Activated naive CD4-positive, alpha-beta T cell treated with anti-CD3 and anti-CD28 coated beads for 36 hours (primary cell): Measurements from ENCODE around the gene AEBP1. TPM values are rescaled to one million over a fixed set of nuclear protein-coding genes. Genes with fewer than 3 reads are reported as not detected.
A peak's percentile ranks its signal among the peaks of the same experiment; 100 is the strongest.

Experiments used
- CTCF ChIA-PET: fragments of 350-600 bp; sonication (Branson Sonifier 250); formaldehyde crosslinking; loops from one replicate; lab custom pipeline; 2021; ENCODE audit warnings: antibody characterized with exemption; lab: Charles Lee
- DNase-seq: peaks from one replicate; pipeline ENCODE4 v3.0.0-alpha.2; 2020
- H3K27ac Mint-ChIP-seq: one replicate; pipeline ENCODE4 v1.8.0; 2021; ENCODE audit warnings: mild to moderate bottlenecking, mixed read lengths
- H3K27me3 Mint-ChIP-seq: one replicate; pipeline ENCODE4 v1.8.0; 2021; ENCODE audit warnings: low read depth, mixed read lengths
- H3K36me3 Mint-ChIP-seq: one replicate; pipeline ENCODE4 v1.8.0; 2021; ENCODE audit warnings: low read depth, mixed read lengths
- H3K4me1 Mint-ChIP-seq: one replicate; pipeline ENCODE4 v1.8.0; 2021; ENCODE audit warnings: low read depth, mixed read lengths
- H3K4me3 Mint-ChIP-seq: one replicate; pipeline ENCODE4 v1.8.0; 2021; ENCODE audit warnings: mild to moderate bottlenecking, moderate library complexity, mixed read lengths
- H3K9me3 Mint-ChIP-seq: one replicate; pipeline ENCODE4 v1.8.0; 2021; ENCODE audit warnings: mixed read lengths
- intact Hi-C: fragments of 100-400 bp; cut with micrococcal nuclease; formaldehyde crosslinking; loops from one replicate; pipeline ENCODE4 v1.15.1; 2023
- total RNA-seq, 2 experiments: library from RNA; stranded (reverse); gene quantifications; one replicate each; pipeline ENCODE4 v1.2.3, GENCODE V29; 2021

AEBP1 gene
- total RNA-seq, 2 experiments from 2014 or later = 10.1 to 10.8 TPM

DNA sequence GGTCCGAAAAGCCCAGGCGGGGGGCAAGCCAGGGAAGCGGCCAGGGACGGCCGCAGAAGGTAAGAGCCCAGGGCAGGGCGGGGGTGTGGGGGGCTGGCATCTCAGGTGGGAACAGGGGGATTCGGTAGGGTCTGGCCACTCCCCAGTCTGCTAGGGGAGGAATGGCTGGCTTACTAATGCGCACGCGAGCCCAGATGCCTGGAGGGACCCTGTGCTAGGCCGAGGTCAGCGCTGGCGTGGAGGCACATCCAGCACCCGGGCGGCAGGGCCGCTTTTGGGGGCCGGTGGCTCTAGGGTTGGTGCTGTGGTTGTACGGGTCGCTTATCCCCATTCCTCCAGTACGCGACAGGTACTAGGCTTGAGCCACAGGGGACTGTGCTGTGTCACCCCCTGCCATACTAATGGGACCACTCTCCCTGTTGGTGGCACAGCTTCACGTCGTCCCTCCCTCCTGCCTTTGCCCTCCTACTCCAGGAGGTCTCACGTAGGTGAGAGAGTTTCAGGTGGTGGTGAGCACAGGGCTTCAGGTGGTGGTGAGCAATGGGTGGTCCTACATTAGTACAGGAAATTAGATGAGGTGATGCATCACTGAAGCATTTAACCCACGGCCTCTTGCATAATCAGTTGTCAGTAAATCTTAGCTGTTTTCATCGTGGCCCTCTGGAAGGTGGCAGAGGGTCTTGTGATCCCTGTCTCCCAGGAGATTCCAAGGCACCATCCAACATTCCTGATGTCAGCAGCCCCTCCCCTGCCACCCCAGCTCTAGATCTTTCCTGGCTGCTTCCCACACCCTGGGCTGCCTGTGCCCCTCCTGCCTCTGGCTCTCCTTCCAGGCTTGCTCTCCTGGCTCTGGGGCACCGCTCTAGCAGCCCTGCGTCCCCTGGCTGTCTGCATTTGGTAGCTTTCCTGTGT lies 971 bp downstream of the AEBP1 start:
- CTCF ChIA-PET = interaction anchor here (0.6 to 1.0 kb wide), 3 partner anchors 7 to 131 kb away, joined by 3 to 5 read pairs (median 3); no protein-coding TSS in a partner anchor
- intact Hi-C loops = no loop called here
- Mint-ChIP-seq H3K27ac (no peak overlapping the region), H3K27me3 (no peaks in the 10 kb centered on the region), H3K36me3 (no peaks in the 10 kb centered on the region), H3K4me3 (peak overlapping the region; percentile 68), H3K9me3 (no peaks in the 10 kb centered on the region), H3K4me1 (peaks cover 14% of the 10 kb centered on the region)
- DNase-seq = no peak

DNA sequence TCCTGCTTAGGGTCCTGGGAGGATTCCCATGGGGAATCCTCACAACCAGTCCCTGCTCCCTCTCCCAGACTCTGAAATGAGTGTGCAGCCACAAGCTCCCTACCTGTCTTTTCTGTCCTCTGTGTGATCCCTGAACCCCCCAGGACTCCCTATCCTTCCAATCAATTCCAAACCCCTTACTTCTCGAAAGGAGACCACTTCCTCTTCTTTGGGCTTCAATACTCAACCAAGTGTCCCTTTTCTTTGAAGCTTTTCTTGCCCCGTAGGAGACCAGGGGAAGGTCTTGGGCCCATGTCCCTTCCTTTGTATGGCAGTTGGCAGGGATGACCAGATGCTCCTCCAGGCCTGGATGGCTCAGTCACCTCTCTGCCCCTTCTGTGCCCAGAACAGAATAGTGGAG lies 1.7 kb downstream of the AEBP1 start:
- CTCF ChIA-PET = interaction anchor here (1.0 kb wide), 1 partner anchor 8 kb away, joined by 5 read pairs; no protein-coding TSS in a partner anchor

GRCh38 chr7:44106311-44107065 lies 2.3 kb downstream of the AEBP1 start:
- intact Hi-C loops = no loop called here
- no peaks in the 10 kb centered on the region for H3K36me3 Mint-ChIP-seq
- no peak for DNase-seq
- CTCF ChIA-PET = interaction anchor here (0.8 to 1.1 kb wide), 3 partner anchors 9 to 95 kb away, joined by 3 to 5 read pairs (median 3); no protein-coding TSS in a partner anchor
- peaks cover 14% of the 10 kb centered on the region for H3K4me1 Mint-ChIP-seq
- H3K27ac Mint-ChIP-seq = no peak overlapping the region
- no peaks in the 10 kb centered on the region for H3K9me3 Mint-ChIP-seq
- H3K4me3 Mint-ChIP-seq = no peak overlapping the region
- no peaks in the 10 kb centered on the region for H3K27me3 Mint-ChIP-seq

More for the DNA sequence above, 1.7 kb downstream of the AEBP1 start:
- Mint-ChIP-seq H3K9me3 (no peaks in the 10 kb centered on the region), H3K27me3 (no peaks in the 10 kb centered on the region), H3K4me3 (peak overlapping the region; percentile 68), H3K4me1 (peaks cover 14% of the 10 kb centered on the region), H3K27ac (peak overlapping the region; percentile 2), H3K36me3 (no peaks in the 10 kb centered on the region)
- DNase-seq = no peak
- intact Hi-C loops = no loop called here

DNA sequence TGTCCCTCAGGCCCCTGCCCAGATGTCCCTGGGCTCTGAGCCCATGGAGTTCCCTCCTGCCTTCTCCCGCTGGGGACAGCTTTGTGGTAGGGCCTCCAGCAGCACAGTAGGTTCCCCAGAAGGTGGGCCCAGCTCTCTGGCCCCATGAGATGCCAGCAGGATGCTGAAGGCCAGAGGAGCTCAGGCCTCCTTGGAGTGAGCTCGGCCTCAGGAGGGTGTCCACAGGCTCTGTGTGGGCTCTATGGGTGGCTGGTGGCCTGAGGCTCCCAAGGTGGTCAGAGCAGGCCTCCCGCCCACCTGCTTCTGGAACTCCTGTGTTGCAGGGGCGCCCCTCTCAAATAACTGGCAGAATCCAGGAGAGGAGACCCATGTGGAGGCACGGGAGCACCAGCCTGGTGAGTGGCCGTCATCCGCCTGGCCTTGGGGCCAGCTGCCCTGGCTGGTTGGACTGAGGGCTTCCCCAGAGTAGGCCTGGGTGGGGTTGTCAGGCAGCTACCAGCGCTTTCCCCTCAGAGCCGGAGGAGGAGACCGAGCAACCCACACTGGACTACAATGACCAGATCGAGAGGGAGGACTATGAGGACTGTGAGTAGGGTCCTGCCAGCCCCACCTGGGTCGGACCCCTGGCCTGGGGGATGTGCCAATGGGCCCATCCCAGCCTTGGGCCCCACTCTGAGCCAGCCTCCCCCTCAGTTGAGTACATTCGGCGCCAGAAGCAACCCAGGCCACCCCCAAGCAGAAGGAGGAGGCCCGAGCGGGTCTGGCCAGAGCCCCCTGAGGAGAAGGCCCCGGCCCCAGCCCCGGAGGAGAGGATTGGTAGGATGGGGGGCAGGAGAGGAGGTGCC lies 3.2 kb downstream of the AEBP1 start:
- H3K9me3 Mint-ChIP-seq = no peaks in the 10 kb centered on the region
- peaks cover 14% of the 10 kb centered on the region for H3K4me1 Mint-ChIP-seq
- CTCF ChIA-PET = interaction anchor here (0.8 to 1.1 kb wide), 2 partner anchors 13 to 94 kb away, joined by 3 read pairs; no protein-coding TSS in a partner anchor
- peaks cover 2% of the 10 kb centered on the region for H3K36me3 Mint-ChIP-seq
- H3K4me3 Mint-ChIP-seq = no peak overlapping the region
- H3K27ac Mint-ChIP-seq = no peak overlapping the region
- intact Hi-C loops = no loop called here
- DNase-seq = no peak
- no peaks in the 10 kb centered on the region for H3K27me3 Mint-ChIP-seq

- no peaks in the 10 kb centered on the region for H3K27me3 Mint-ChIP-seq
- intact Hi-C loops = no loop called here
- H3K4me3 Mint-ChIP-seq = no peak overlapping the region
- CTCF ChIA-PET = no interaction called here
- H3K4me1 Mint-ChIP-seq = peaks cover 14% of the 10 kb centered on the region
- H3K9me3 Mint-ChIP-seq = no peaks in the 10 kb centered on the region
- peaks cover 7% of the 10 kb centered on the region for H3K36me3 Mint-ChIP-seq
- DNase-seq = no peak
- no peak overlapping the region for H3K27ac Mint-ChIP-seq
These were observed 4.0 kb downstream of the AEBP1 start for GRCh38 chr7:44107961-44108767.

DNA sequence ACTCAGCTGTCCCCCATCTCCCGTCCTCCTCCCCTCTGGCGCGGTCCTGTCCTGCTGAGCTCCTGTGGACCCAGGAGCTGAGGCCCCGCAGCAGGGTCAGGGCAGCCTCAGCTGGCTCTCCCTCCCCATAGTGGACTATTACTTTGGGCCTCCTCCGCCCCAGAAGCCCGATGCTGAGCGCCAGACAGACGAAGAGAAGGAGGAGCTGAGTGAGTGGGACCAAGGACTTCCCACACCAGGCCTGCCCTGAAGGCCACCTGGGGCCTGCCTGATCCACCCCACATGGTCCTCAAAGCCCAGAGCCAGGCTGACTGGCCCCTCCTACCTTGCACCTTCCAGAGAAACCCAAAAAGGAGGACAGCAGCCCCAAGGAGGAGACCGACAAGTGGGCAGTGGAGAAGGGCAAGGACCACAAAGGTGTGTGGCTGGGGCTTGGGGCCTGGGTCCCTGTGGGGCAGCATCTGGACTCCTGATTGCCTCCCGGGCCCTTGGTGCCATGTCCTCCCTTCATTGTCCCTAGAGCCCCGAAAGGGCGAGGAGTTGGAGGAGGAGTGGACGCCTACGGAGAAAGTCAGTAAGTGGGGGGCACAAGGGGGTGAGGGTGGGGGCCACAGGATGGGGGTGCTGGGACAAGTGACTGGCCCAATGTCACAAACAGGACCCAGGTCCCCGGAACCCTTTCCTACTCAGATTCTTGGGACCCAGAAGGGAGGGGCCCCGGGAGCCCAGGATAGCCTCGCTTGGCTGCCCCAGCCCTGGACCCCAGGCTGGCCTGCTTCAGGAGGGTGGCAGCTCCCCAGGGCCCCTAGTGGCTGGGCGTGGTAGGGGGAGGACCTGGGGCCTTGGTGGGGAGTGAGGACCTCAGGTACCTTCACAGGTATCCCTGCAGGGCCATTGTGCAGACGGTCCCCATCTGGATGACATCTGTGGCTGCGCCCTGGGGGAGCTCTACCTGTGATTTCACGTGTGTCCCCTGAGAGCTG lies 4.9 kb downstream of the AEBP1 start:
- peaks cover 14% of the 10 kb centered on the region for H3K4me1 Mint-ChIP-seq
- H3K4me3 Mint-ChIP-seq = no peak overlapping the region
- CTCF ChIA-PET = interaction anchor here (0.7 kb wide), 1 partner anchor 11 kb away, joined by 4 read pairs; no protein-coding TSS in a partner anchor
- intact Hi-C loops = no loop called here
- no peak overlapping the region for H3K27ac Mint-ChIP-seq
- no peaks in the 10 kb centered on the region for H3K9me3 Mint-ChIP-seq
- no peaks in the 10 kb centered on the region for H3K27me3 Mint-ChIP-seq
- H3K36me3 Mint-ChIP-seq = peaks cover 14% of the 10 kb centered on the region
- no peak for DNase-seq

DNA sequence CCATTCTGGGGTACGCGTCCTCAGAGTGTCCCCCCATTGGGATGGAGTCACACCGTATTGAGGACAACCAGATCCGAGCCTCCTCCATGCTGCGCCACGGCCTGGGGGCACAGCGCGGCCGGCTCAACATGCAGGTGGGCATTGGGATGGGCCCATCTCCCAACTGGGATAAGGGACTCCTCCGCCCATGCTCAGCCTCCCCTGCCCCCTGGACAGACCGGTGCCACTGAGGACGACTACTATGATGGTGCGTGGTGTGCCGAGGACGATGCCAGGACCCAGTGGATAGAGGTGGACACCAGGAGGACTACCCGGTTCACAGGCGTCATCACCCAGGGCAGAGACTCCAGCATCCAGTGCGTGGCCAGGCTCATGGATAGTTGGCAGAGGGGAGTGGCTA lies 5.8 kb downstream of the AEBP1 start:
- Mint-ChIP-seq H3K4me3 (no peak overlapping the region), H3K27ac (no peak overlapping the region), H3K4me1 (peaks cover 14% of the 10 kb centered on the region), H3K27me3 (no peaks in the 10 kb centered on the region), H3K9me3 (no peaks in the 10 kb centered on the region), H3K36me3 (peaks cover 18% of the 10 kb centered on the region)
- intact Hi-C loops = no loop called here
- DNase-seq = no peak
- CTCF ChIA-PET = interaction anchor here (0.7 kb wide), 1 partner anchor 11 kb away, joined by 4 read pairs; no protein-coding TSS in a partner anchor

GRCh38 chr7:44110719-44111635 lies 6.8 kb downstream of the AEBP1 start:
- H3K4me1 Mint-ChIP-seq = peaks cover 5% of the 10 kb centered on the region
- H3K27me3 Mint-ChIP-seq = no peaks in the 10 kb centered on the region
- no peak overlapping the region for H3K27ac Mint-ChIP-seq
- no peaks in the 10 kb centered on the region for H3K9me3 Mint-ChIP-seq
- CTCF ChIA-PET = no interaction called here
- no peak overlapping the region for H3K4me3 Mint-ChIP-seq
- peaks cover 18% of the 10 kb centered on the region for H3K36me3 Mint-ChIP-seq
- intact Hi-C loops = no loop called here
- no peak for DNase-seq

DNA sequence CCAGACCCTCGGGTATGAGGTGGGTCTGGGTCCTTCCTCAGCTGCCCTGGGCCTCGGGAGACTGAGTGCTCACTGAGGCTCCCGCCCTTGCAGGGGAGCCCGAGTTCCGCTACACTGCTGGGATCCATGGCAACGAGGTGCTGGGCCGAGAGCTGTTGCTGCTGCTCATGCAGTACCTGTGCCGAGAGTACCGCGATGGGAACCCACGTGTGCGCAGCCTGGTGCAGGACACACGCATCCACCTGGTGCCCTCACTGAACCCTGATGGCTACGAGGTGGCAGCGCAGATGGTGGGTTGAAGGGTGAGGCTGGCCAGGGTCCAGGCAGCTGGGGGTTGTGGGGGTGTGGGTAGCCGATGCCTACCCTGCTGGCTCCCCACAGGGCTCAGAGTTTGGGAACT lies 7.6 kb downstream of the AEBP1 start:
- Mint-ChIP-seq H3K27ac (no peak overlapping the region), H3K4me3 (no peak overlapping the region), H3K27me3 (no peaks in the 10 kb centered on the region), H3K36me3 (peaks cover 18% of the 10 kb centered on the region), H3K9me3 (no peaks in the 10 kb centered on the region), H3K4me1 (no peaks in the 10 kb centered on the region)
- intact Hi-C loops = no loop called here
- DNase-seq = no peak
- CTCF ChIA-PET = no interaction called here
